Calu3 (cell line): ENCODE measurements around the gene CCDC192. TPM values are rescaled to one million over a fixed set of nuclear protein-coding genes. Genes with fewer than 3 reads are reported as not detected.
A peak's percentile ranks its signal among the peaks of the same experiment; 100 is the strongest.
"Not testable (repeated sequence)": the region's sequence is repeated elsewhere in the genome, so short reads cannot be mapped to it uniquely, and the experiment has no call there.

Source experiments
- BruUV-seq: library from RNA; stranded (reverse); fragments of 400-500 nt; replicated peaks from 2 replicates; lab custom pipeline; 2021; lab: Mats Ljungman, UMichigan
- CTCF ChIA-PET: fragments of 300-600 bp; sonication (Branson Sonifier 250); formaldehyde crosslinking; loops from one replicate; lab custom pipeline; 2022; ENCODE audit warnings: antibody characterized with exemption; lab: Charles Lee
- DNase-seq: peaks from one replicate; pipeline ENCODE4 v3.0.0; 2022
- H3K27ac Mint-ChIP-seq: one replicate; pipeline ENCODE4 v1.8.0; 2022; ENCODE audit warnings: mixed read lengths; ENCODE audit not compliant: unreplicated experiment
- H3K27me3 Mint-ChIP-seq: one replicate; pipeline ENCODE4 v1.8.0; 2022; ENCODE audit warnings: mixed read lengths; ENCODE audit not compliant: unreplicated experiment
- H3K36me3 Mint-ChIP-seq: one replicate; pipeline ENCODE4 v1.8.0; 2022; ENCODE audit warnings: mild to moderate bottlenecking, moderate library complexity, mixed read lengths; ENCODE audit not compliant: insufficient read depth, unreplicated experiment
- H3K4me1 Mint-ChIP-seq: one replicate; pipeline ENCODE4 v1.8.0; 2022; ENCODE audit warnings: mild to moderate bottlenecking, low read depth, mixed read lengths; ENCODE audit not compliant: unreplicated experiment
- H3K4me3 Mint-ChIP-seq: one replicate; pipeline ENCODE4 v1.8.0; 2022; ENCODE audit warnings: mild to moderate bottlenecking, low read depth, moderate library complexity, mixed read lengths; ENCODE audit not compliant: unreplicated experiment
- H3K9me3 Mint-ChIP-seq: one replicate; pipeline ENCODE4 v1.8.0; 2022; ENCODE audit warnings: low read depth, mixed read lengths; ENCODE audit not compliant: unreplicated experiment
- intact Hi-C: fragments of 100-400 bp; cut with micrococcal nuclease; formaldehyde crosslinking; loops from one replicate; pipeline ENCODE4 v1.10.0; 2022; ENCODE audit not compliant: unreplicated experiment
- total RNA-seq: library from RNA; stranded (reverse); gene quantifications from 2 replicates; pipeline ENCODE4 v1.2.3, GENCODE V29; 2022
- TF ChIP-seq, protein P1 (sequence below): fragments of 200-600 bp; IDR thresholded peaks from one replicate; pipeline ENCODE4 v1.8.0; 2022; ENCODE audit warnings: antibody characterized with exemption; ENCODE audit not compliant: unreplicated experiment

CCDC192 gene
- total RNA-seq, 1 experiment from 2014 or later: 2.5 TPM

DNA sequence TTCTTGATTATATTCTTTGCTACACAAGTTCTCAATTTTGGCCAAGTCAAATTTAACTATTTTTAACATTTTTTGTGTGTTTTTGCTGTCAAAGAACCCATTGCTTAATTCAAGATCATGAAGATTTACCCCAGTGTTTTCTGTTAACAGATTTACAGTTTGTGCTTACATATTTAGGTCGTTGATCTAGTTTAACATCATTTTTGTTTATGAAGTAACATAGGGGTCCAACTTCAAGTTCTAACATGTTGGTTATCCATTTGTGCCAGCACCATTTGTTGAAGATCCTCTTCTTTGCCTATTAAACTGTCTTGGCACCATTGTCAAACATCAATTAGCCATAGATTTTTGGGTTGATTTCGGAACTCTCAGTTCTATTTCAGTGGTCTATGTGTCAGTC is 71.0 kb downstream of the CCDC192 start:
- peaks cover 11% of the 10 kb centered on the region for H3K9me3 Mint-ChIP-seq
- no peak for DNase-seq
- H3K27me3 Mint-ChIP-seq: no peaks in the 10 kb centered on the region
- BruUV-seq: no TSS peak
- no peak overlapping the region for H3K27ac Mint-ChIP-seq
- CTCF ChIA-PET: no interaction called here
- intact Hi-C loops: no loop called here
- TF ChIP-seq, protein P1, sequence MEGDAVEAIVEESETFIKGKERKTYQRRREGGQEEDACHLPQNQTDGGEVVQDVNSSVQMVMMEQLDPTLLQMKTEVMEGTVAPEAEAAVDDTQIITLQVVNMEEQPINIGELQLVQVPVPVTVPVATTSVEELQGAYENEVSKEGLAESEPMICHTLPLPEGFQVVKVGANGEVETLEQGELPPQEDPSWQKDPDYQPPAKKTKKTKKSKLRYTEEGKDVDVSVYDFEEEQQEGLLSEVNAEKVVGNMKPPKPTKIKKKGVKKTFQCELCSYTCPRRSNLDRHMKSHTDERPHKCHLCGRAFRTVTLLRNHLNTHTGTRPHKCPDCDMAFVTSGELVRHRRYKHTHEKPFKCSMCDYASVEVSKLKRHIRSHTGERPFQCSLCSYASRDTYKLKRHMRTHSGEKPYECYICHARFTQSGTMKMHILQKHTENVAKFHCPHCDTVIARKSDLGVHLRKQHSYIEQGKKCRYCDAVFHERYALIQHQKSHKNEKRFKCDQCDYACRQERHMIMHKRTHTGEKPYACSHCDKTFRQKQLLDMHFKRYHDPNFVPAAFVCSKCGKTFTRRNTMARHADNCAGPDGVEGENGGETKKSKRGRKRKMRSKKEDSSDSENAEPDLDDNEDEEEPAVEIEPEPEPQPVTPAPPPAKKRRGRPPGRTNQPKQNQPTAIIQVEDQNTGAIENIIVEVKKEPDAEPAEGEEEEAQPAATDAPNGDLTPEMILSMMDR: no peak
- peaks cover 11% of the 10 kb centered on the region for H3K4me1 Mint-ChIP-seq
- H3K4me3 Mint-ChIP-seq: no peak overlapping the region
- H3K36me3 Mint-ChIP-seq: no peaks in the 10 kb centered on the region

DNA sequence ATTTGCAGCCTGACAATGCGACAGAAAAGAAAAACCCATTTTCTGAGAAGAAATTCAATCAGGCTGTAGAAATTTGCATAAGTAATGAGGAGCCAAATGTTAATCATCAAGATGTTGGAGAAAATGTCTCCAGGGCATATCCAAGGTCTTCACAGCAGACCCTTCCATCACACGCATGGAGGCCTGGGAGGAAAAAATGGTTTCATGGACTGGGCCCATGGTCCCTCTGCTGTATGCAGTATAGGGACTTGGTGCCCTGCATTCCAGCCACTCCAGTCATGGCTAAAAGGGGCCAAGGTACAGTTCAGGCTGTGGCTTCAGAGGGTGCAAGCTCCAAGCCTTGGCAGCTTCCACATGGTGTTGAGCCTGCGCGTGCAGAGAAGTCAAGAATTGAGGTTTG is 73.3 kb downstream of the CCDC192 start:
- Mint-ChIP-seq H3K36me3 (no peaks in the 10 kb centered on the region), H3K27ac (no peak overlapping the region), H3K4me1 (peaks cover 11% of the 10 kb centered on the region), H3K9me3 (peaks cover 14% of the 10 kb centered on the region), H3K4me3 (no peak overlapping the region), H3K27me3 (no peaks in the 10 kb centered on the region)
- CTCF ChIA-PET: no interaction called here
- intact Hi-C loops: no loop called here
- TF ChIP-seq, protein P1: no peak
- BruUV-seq: no TSS peak
- no peak for DNase-seq

DNA sequence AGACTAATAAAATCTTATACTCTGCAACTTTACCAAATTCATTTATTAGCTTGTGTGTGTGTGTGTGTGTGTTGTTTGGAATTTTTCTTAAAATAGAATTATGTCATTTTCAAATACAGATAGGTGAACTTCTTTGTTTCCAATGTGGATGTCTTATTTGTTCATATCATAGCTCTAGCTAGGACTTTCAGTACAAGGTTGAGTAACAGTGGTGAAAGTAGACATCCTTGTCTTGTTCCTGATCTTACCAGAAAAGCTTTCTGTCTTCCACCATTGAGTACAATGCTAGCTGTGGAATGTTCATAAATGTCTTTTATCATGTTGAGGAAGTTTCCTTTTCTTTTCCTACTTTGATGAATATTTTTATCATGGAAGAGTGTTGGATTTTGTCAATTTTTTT is 74.8 kb downstream of the CCDC192 start:
- H3K27ac Mint-ChIP-seq: no peak overlapping the region
- no peak for DNase-seq
- H3K9me3 Mint-ChIP-seq: peaks cover 20% of the 10 kb centered on the region
- CTCF ChIA-PET: no interaction called here
- H3K27me3 Mint-ChIP-seq: no peaks in the 10 kb centered on the region
- TF ChIP-seq, protein P1: no peak
- intact Hi-C loops: no loop called here
- H3K4me1 Mint-ChIP-seq: peaks cover 11% of the 10 kb centered on the region
- no peak overlapping the region for H3K4me3 Mint-ChIP-seq
- H3K36me3 Mint-ChIP-seq: no peaks in the 10 kb centered on the region
- no TSS peak for BruUV-seq

DNA sequence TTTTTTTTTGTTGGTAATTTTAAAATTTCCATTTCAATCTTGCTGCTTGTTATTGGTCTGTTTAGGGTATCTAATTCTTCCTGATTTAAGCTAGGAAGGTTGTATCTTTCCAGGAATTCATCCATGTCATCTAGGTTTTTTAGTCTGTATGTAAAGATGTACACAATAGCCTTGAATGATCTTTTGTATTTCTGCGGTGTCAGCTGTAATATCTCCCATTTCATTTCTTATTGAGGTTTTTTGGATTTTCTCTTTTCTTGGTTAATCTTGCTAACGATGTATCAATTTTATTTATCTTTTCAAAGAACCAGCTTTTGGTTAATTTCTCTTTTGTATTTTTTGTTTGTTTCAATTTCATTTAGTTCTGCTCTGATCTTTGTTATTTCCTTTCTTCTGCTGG is 79.3 kb downstream of the CCDC192 start:
- DNase-seq, H3K27me3 Mint-ChIP-seq, intact Hi-C loops, CTCF ChIA-PET, BruUV-seq, H3K36me3 Mint-ChIP-seq, H3K4me3 Mint-ChIP-seq, H3K27ac Mint-ChIP-seq: not testable (repeated sequence)
- Mint-ChIP-seq H3K4me1 (peaks cover 20% of the 10 kb centered on the region), H3K9me3 (peaks cover 13% of the 10 kb centered on the region)

DNA sequence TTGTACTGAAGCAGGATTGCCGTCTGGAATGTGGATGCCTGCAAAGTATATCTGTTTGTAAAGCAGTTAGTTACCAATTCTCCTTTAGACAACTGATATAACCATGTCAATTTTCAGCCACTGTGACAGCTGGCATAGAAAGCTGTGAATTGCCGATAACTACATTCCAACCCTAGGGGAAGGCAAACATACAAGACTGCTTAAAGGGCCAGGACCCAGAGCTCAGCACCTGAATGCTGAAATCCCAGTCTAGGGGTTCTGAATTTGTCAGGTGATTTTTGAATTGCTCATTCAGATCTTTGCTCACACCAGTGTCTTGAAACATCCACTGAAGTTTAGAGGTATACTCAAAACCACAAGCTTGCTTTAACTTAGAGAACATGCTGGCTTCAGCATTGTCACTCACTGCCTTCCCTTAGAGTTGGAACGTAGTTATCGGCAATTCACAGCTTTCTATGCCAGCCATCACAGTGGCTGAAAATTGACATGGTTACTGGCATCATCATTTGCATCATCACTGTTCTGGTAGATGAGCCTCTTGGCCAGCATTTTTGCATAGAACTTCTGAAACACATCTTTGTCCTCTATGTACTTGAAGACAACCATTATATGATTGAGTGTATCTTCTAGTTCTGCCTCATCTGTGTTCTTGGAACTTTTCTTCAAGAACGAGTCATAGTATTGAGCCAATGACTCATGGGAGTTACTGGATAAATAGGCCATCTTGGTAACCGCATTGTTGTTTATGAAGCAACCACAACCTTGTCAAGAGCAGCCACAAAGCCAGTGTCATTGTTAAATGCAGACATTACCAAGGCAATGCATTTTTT is 82.1 kb downstream of the CCDC192 start:
- no TSS peak for BruUV-seq
- intact Hi-C loops: no loop called here
- H3K4me1 Mint-ChIP-seq: peaks cover 20% of the 10 kb centered on the region
- peak; percentile 17 for DNase-seq
- no peaks in the 10 kb centered on the region for H3K36me3 Mint-ChIP-seq
- H3K27me3 Mint-ChIP-seq: no peaks in the 10 kb centered on the region
- CTCF ChIA-PET: interaction anchor here (1.0 to 1.5 kb wide), 2 partner anchors 13 to 36 kb away, joined by 3 to 4 read pairs; no protein-coding TSS in a partner anchor
- peaks cover 9% of the 10 kb centered on the region for H3K9me3 Mint-ChIP-seq
- TF ChIP-seq, protein P1: no peak
- no peak overlapping the region for H3K27ac Mint-ChIP-seq
- no peak overlapping the region for H3K4me3 Mint-ChIP-seq
